Kidney tubule cell (primary cell): ENCODE results near the gene LGI4.
A peak's percentile ranks its signal among the peaks of the same experiment; 100 is the strongest.
"Not testable (repeated sequence)": the region's sequence is repeated elsewhere in the genome, so short reads cannot be mapped to it uniquely, and the experiment has no call there.

Experiments
- DNase-seq: peaks from one replicate; pipeline ENCODE4 v3.0.0-alpha.2; 2018; ENCODE audit warnings: low spot score

Gene LGI4

DNA sequence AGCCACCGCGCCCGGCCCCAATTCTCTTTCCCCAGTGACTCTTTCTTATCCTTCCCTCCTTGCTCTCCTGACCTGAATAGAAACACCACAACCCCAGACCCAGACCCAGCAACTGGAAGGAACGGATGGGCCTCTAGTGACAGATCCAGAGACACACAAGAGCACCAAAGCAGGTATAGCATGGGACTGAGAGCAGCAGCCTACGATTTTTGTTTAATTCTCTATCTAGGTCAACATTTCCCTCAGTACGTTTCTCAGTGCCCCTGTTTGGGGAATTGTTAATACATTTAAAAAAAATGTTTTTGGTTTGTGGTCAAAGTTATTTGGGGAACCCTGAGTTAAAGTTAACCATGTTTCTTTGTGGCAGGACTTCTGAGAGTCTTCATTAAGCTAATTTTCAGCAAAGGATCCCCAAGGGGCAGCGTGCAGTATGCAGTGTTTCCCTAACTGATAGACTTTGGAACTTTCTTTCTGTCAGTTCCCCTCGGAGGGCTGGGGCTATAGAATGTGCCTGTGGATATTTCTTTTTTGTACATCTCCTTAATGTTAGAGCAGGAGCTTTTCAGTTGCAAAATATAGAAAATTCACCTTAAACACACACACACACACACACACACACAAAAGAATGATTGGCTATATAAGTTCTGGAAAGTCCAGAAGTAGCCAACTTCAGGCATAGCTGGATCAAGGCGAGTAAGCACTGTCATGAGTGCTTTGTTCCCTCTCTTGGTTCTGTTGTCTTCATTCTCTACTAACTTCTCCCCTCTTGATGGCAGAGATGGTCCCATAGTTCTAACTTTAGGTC, 26.0 kb upstream of the LGI4 start:
- no peak for DNase-seq

GRCh38 chr19:35159606-35160005, 24.7 kb upstream of the LGI4 start:
- DNase-seq = no peak

GRCh38 chr19:35157431-35157830, 22.6 kb upstream of the LGI4 start:
- DNase-seq = no peak

- no peak for DNase-seq
Observed at GRCh38 chr19:35156673-35157014, 21.8 kb upstream of the LGI4 start.

DNA sequence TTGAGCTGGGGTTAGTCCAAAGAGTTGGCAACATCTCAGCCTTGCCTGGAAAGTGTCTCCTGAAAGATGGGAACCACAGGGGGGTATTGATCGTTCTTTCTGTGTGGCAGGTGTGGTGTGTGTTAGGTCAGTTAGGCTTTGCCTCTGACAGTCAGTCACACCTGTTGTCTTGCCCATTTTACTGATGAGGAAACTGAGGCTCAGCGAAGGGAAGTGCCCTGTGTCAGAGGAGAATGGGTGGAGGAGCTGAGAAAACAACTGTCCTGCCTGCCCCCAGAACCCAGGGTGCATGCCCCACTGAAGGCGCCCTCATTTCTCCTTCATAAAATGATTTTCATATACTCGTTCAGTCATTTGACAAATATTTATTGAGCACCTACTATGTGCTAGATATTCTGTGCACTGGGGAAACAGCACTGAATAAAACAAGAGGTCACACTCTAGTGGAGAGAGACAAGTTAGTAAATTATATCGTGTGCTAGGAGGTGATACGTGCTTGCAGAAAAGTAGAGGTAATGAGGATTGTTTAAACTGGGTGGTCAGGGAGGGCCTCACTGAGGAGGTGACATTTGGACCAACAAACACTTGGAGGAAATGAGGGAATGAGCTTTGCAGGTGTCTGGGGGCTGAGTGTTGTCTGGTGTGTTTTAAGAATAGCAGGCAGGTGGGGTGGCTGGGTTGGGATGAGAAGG, 21.3 kb upstream of the LGI4 start:
- no peak for DNase-seq

GRCh38 chr19:35155441-35155840, 20.6 kb upstream of the LGI4 start:
- DNase-seq = no peak

- DNase-seq = peak; percentile 80
Observed at GRCh38 chr19:35154525-35155406, 19.9 kb upstream of the LGI4 start, which contains the start of gene FXYD5. FXYD5 (plus strand) TSS chr19:35154735; CDS start chr19:35155551, 816 bp downstream.

GRCh38 chr19:35153701-35154524, 19.1 kb upstream of the LGI4 start:
- peak; percentile 53 for DNase-seq

DNA sequence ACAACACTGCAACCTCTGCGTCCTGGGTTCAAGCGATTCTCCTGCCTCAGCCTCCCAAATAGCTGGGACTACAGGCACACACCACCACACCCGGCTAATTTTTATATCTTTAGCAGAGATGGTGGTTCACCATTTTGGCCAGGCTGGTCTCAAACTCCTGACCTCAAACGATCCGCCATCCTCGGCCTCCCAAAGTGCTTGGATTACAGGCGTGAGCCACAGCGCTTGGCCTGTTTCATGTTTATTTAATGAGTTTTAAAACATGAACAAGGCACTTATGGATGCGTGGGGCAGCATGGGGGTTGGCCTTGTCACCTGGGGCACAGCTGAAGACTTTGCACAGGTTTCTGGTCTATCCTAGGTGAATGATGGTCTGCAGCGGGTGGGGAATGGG, 18.3 kb upstream of the LGI4 start:
- DNase-seq = not testable (repeated sequence)

- no peak for DNase-seq
Observed at GRCh38 chr19:35151273-35152065, 16.6 kb upstream of the LGI4 start.

- DNase-seq = no peak
Observed at GRCh38 chr19:35150445-35150844, 15.6 kb upstream of the LGI4 start.

- no peak for DNase-seq
Observed at GRCh38 chr19:35149463-35149862, 14.6 kb upstream of the LGI4 start.

- DNase-seq = no peak
Observed at GRCh38 chr19:35146746-35147459, 12.0 kb upstream of the LGI4 start.

- peak; percentile 92 for DNase-seq
Observed at GRCh38 chr19:35144600-35145436, 10.0 kb upstream of the LGI4 start.

GRCh38 chr19:35144259-35144599, 9.4 kb upstream of the LGI4 start:
- no peak for DNase-seq

GRCh38 chr19:35143818-35144217, 9.0 kb upstream of the LGI4 start:
- no peak for DNase-seq

- no peak for DNase-seq
Observed at GRCh38 chr19:35143231-35143715, 8.4 kb upstream of the LGI4 start, which contains the start of gene FXYD7. FXYD7 (plus strand) TSS chr19:35143255; CDS start chr19:35143334, 79 bp downstream.

GRCh38 chr19:35142606-35143230, 7.9 kb upstream of the LGI4 start:
- peak; percentile 42 for DNase-seq
